DLD1 (cell line): ENCODE data around the gene NCEH1.
"Not testable (repeated sequence)": the region's sequence is repeated elsewhere in the genome, so short reads cannot be mapped to it uniquely, and the experiment has no call there.

Experiments
- in situ Hi-C: cut with HindIII; loops from 2 replicates; pipeline ENCODE4 v1.10.0; 2017; ENCODE audit warnings: low sequenced_read_pairs

The NCEH1 gene

GRCh38 chr3:172708921-172709773, 1.7 kb downstream of the NCEH1 start:
- in situ Hi-C loops: no loop called here

- in situ Hi-C loops: no loop called here
Observed at GRCh38 chr3:172707967-172708366, 2.9 kb downstream of the NCEH1 start.

- in situ Hi-C loops: no loop called here
Observed at GRCh38 chr3:172707030-172707429, 3.8 kb downstream of the NCEH1 start.

GRCh38 chr3:172705170-172705569, 5.7 kb downstream of the NCEH1 start:
- in situ Hi-C loops: no loop called here

- in situ Hi-C loops: no loop called here
Observed at GRCh38 chr3:172704001-172704400, 6.9 kb downstream of the NCEH1 start.

GRCh38 chr3:172702731-172703130, 8.1 kb downstream of the NCEH1 start:
- in situ Hi-C loops: not testable (repeated sequence)

- in situ Hi-C loops: no loop called here
Observed at GRCh38 chr3:172702256-172702655, 8.6 kb downstream of the NCEH1 start.

- in situ Hi-C loops: no loop called here
Observed at GRCh38 chr3:172701751-172702150, 9.1 kb downstream of the NCEH1 start.

- in situ Hi-C loops: no loop called here
Observed at GRCh38 chr3:172700936-172701455, 9.9 kb downstream of the NCEH1 start.

- in situ Hi-C loops: no loop called here
Observed at GRCh38 chr3:172700256-172700655, 10.6 kb downstream of the NCEH1 start.

- in situ Hi-C loops: no loop called here
Observed at GRCh38 chr3:172699031-172699430, 11.8 kb downstream of the NCEH1 start.

GRCh38 chr3:172698631-172699030, 12.2 kb downstream of the NCEH1 start:
- in situ Hi-C loops: no loop called here

GRCh38 chr3:172697558-172697957, 13.3 kb downstream of the NCEH1 start:
- in situ Hi-C loops: no loop called here

GRCh38 chr3:172696357-172696756, 14.5 kb downstream of the NCEH1 start:
- in situ Hi-C loops: no loop called here

GRCh38 chr3:172694573-172695246, 16.2 kb downstream of the NCEH1 start:
- in situ Hi-C loops: loop anchor here (5.0 kb wide), 1 partner anchor 68 kb away; no protein-coding TSS in a partner anchor

GRCh38 chr3:172692751-172693338, 18.0 kb downstream of the NCEH1 start:
- in situ Hi-C loops: loop anchor here (5.0 kb wide), 1 partner anchor 69 kb away; no protein-coding TSS in a partner anchor

- in situ Hi-C loops: loop anchor here (5.0 kb wide), 1 partner anchor 71 kb away; no protein-coding TSS in a partner anchor
Observed at GRCh38 chr3:172690936-172691335, 19.9 kb downstream of the NCEH1 start.

GRCh38 chr3:172688588-172688987, 22.3 kb downstream of the NCEH1 start:
- in situ Hi-C loops: no loop called here

- in situ Hi-C loops: no loop called here
Observed at GRCh38 chr3:172687501-172687900, 23.4 kb downstream of the NCEH1 start.

GRCh38 chr3:172685331-172686214, 25.3 kb downstream of the NCEH1 start:
- in situ Hi-C loops: no loop called here
